PFSK-1 (cell line): ENCODE results near the gene LCE4A.

Experiments used
- FOXP2 ChIP-seq: optimal IDR thresholded peaks from 2 replicates; pipeline ENCODE3; 2011; ENCODE audit warnings: borderline replicate concordance, control low read depth, inconsistent platforms; ENCODE audit not compliant: insufficient read depth; ENCODE audit errors: extremely low read length, extremely low read depth
- POLR2AphosphoS5 ChIP-seq: IDR thresholded peaks from 2 replicates; pipeline ENCODE4 v1.6.1; 2012; ENCODE audit warnings: low read depth, mild to moderate bottlenecking, control low read depth, low read length, moderate library complexity
- SIN3A ChIP-seq: IDR thresholded peaks from 2 replicates; pipeline ENCODE4 v1.6.1; 2012; ENCODE audit warnings: mild to moderate bottlenecking, low read length, moderate library complexity, borderline replicate concordance; ENCODE audit not compliant: insufficient read depth
- TAF1 ChIP-seq: IDR thresholded peaks from 2 replicates; pipeline ENCODE4 v1.6.1; 2012; ENCODE audit warnings: low read length, control low read depth, borderline replicate concordance; ENCODE audit not compliant: insufficient read depth
- TF ChIP-seq, protein P1 (sequence below), 2 experiments: IDR thresholded peaks; 2 replicates each; pipeline versions ENCODE4 v1.6.1 to v1.8.0; 2011 to 2012; ENCODE audit warnings: low read depth in 2 of 2, low read length in 2 of 2, control low read depth in 1 of 2, inconsistent platforms in 1 of 2, mild to moderate bottlenecking in 1 of 2, moderate library complexity in 1 of 2; ENCODE audit not compliant: insufficient read depth in 1 of 2

The LCE4A gene

DNA sequence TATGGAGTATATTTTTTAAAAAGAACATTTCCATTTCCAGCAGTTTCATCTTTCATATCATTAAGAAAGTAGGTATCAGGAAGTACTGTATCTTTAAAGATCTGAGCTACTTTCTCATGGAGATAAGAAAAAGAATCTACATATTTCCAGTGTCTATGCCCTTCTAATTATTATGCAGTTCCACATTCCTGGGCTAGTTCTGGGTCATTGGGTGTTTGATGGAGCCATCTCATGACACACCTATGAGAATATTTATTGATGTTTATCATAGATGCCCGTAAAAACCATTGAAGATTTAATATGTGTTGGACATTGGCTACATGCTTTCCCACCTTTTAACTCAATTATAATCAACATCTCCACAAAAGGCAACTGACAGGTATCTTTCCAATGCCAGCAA is 21.0 kb downstream of the LCE4A start:
- TF ChIP-seq TAF1: no peak
- TF ChIP-seq POLR2AphosphoS5: no peak
- TF ChIP-seq FOXP2: no peak
- no peak for TF ChIP-seq SIN3A
- TF ChIP-seq, protein P1, sequence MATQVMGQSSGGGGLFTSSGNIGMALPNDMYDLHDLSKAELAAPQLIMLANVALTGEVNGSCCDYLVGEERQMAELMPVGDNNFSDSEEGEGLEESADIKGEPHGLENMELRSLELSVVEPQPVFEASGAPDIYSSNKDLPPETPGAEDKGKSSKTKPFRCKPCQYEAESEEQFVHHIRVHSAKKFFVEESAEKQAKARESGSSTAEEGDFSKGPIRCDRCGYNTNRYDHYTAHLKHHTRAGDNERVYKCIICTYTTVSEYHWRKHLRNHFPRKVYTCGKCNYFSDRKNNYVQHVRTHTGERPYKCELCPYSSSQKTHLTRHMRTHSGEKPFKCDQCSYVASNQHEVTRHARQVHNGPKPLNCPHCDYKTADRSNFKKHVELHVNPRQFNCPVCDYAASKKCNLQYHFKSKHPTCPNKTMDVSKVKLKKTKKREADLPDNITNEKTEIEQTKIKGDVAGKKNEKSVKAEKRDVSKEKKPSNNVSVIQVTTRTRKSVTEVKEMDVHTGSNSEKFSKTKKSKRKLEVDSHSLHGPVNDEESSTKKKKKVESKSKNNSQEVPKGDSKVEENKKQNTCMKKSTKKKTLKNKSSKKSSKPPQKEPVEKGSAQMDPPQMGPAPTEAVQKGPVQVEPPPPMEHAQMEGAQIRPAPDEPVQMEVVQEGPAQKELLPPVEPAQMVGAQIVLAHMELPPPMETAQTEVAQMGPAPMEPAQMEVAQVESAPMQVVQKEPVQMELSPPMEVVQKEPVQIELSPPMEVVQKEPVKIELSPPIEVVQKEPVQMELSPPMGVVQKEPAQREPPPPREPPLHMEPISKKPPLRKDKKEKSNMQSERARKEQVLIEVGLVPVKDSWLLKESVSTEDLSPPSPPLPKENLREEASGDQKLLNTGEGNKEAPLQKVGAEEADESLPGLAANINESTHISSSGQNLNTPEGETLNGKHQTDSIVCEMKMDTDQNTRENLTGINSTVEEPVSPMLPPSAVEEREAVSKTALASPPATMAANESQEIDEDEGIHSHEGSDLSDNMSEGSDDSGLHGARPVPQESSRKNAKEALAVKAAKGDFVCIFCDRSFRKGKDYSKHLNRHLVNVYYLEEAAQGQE (IDR thresholded peaks at IDR 0.05; ENCODE audit: insufficient read depth in 1 of 2, low read depth in 2 of 2, low read length in 2 of 2): no peak

DNA sequence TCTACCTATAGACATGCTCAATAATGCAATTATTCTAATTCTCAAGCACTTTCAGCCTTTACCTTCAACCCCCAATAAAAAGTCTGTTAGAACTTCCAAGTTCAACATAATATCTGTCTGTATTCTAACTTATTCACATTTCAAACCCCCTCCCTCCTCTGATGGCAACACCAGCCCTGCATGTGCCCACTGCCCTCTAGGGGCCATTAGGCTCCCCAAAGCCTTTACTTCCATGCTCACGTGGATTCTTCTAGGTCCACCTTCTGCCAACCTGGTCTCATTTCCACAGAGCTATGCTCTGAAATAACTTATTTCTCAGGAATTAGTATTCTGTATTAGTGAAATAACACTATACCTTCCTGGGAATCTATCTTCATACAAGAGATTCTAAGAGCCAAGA is 27.7 kb downstream of the LCE4A start:
- TF ChIP-seq POLR2AphosphoS5 (no peak), SIN3A (no peak), FOXP2 (no peak), TAF1 (no peak)
- TF ChIP-seq, protein P1 (IDR thresholded peaks at IDR 0.05; ENCODE audit: insufficient read depth in 1 of 2, low read depth in 2 of 2, low read length in 2 of 2): no peak

DNA sequence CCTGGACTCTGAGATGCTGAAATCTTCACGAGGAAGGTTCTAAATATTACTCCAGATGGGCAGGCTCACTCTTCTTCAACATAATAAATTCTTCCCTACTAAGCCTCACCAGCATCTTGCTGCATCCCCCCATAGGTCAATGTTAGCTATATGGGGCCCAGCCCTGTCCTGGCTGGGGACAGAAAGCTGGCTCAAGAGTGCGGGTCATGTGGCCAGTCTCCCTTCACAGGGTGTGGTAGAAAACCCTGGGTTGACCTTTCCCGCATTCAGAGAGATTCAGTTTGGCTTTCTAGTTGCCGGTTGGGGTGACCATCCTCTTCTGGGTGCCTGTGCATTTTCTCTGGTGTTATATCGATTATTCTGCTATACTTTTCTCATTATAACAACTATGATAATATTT is 30.0 kb downstream of the LCE4A start:
- TF ChIP-seq, protein P1 (IDR thresholded peaks at IDR 0.05; ENCODE audit: insufficient read depth in 1 of 2, low read depth in 2 of 2, low read length in 2 of 2): no peak
- TF ChIP-seq POLR2AphosphoS5 (no peak), SIN3A (no peak)

DNA sequence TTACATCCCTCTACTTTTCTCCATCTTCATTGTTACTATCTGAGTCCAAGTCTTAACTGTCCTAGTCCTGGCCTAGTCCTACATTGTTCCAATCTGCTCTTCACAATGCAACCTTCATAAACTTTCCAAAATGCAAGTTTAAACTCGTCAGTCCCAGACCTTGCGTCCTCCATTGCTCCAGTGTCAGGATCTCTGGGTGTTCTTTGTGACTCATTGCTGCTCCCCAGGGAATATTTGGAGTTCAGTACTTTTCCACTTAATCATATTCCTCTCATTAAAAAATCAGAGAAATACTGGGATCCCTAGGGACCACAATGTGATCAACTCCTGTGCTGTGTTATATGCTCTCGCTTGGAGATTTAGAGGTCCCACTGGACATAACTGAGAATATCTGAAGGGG is 31.9 kb downstream of the LCE4A start:
- no peak for TF ChIP-seq TAF1
- TF ChIP-seq SIN3A: no peak
- TF ChIP-seq, protein P1 (IDR thresholded peaks at IDR 0.05; ENCODE audit: insufficient read depth in 1 of 2, low read depth in 2 of 2, low read length in 2 of 2): no peak
- no peak for TF ChIP-seq FOXP2
- no peak for TF ChIP-seq POLR2AphosphoS5

DNA sequence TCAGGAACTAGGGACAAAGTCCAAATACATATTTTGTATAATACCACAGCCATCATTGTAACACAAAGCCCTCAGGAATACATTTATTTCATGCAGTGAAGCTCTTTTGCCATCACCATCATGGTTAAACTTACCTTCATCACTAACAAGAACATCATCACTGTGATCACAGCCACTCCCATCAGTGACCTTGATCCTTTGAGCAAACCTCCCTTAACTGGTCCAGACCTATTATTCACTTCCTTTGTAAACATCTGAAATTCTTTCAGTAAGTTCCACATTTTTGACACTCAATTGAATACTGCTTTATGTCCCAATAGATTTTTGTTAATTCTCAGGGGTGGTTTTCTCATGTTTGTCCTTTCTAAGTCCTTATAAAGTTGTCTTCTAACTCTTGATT is 33.7 kb downstream of the LCE4A start:
- no peak for TF ChIP-seq POLR2AphosphoS5
- TF ChIP-seq SIN3A: no peak
- no peak for TF ChIP-seq FOXP2
- no peak for TF ChIP-seq TAF1
- TF ChIP-seq, protein P1 (IDR thresholded peaks at IDR 0.05; ENCODE audit: insufficient read depth in 1 of 2, low read depth in 2 of 2, low read length in 2 of 2): no peak
